ENCODE measurements around the gene CENPP. TPM values are rescaled to one million over a fixed set of nuclear protein-coding genes. Genes with fewer than 3 reads are reported as not detected.

Gene CENPP
- total RNA-seq, 1 donor from 2014 or later = 4.3 TPM

- no peak for TF ChIP-seq CTCF (IDR thresholded peaks at IDR 0.05)
- intact Hi-C loops (cut with DNase I) = no loop called here
- Histone ChIP-seq H3K4me1 (peaks cover 10% of the 10 kb centered on the region), H3K4me3 (no peak overlapping the region), H3K36me3 (no peaks in the 10 kb centered on the region), H3K27ac (peak overlapping the region; percentile 10), H3K27me3 (ENCODE audit: low read depth) (no peaks in the 10 kb centered on the region), H3K9me3 (no peaks in the 10 kb centered on the region)
- DNase-seq = no peak
- no peak for ATAC-seq
These were observed 163.2 kb downstream of the CENPP start for GRCh38 chr9:92488681-92489550.

- Histone ChIP-seq H3K36me3 (no peaks in the 10 kb centered on the region), H3K4me1 (peaks cover 5% of the 10 kb centered on the region), H3K4me3 (no peak overlapping the region), H3K27ac (no peak overlapping the region), H3K9me3 (no peaks in the 10 kb centered on the region), H3K27me3 (ENCODE audit: low read depth) (no peaks in the 10 kb centered on the region)
- DNase-seq (no peak), ATAC-seq (no peak)
- TF ChIP-seq CTCF (IDR thresholded peaks at IDR 0.05) = no peak
- intact Hi-C loops (cut with DNase I) = no loop called here
These were observed 167.1 kb downstream of the CENPP start for GRCh38 chr9:92492781-92493401.

GRCh38 chr9:92493749-92494387 lies 168.1 kb downstream of the CENPP start:
- Histone ChIP-seq H3K4me1 (peaks cover 5% of the 10 kb centered on the region), H3K36me3 (no peaks in the 10 kb centered on the region), H3K27ac (no peak overlapping the region), H3K27me3 (ENCODE audit: low read depth) (no peaks in the 10 kb centered on the region), H3K9me3 (no peaks in the 10 kb centered on the region), H3K4me3 (no peak overlapping the region)
- no peak for TF ChIP-seq CTCF (IDR thresholded peaks at IDR 0.05)
- DNase-seq = no peak
- no peak for ATAC-seq
- intact Hi-C loops (cut with DNase I) = no loop called here

- peaks cover under 1% of the 10 kb centered on the region for H3K4me1 ChIP-seq
- no peak overlapping the region for H3K27ac ChIP-seq
- no peaks in the 10 kb centered on the region for H3K9me3 ChIP-seq
- intact Hi-C loops (cut with DNase I) = no loop called here
- TF ChIP-seq CTCF (IDR thresholded peaks at IDR 0.05) = no peak
- no peaks in the 10 kb centered on the region for H3K27me3 ChIP-seq (ENCODE audit: low read depth)
- no peaks in the 10 kb centered on the region for H3K36me3 ChIP-seq
- no peak for DNase-seq
- no peak overlapping the region for H3K4me3 ChIP-seq
- no peak for ATAC-seq
These were observed 169.1 kb downstream of the CENPP start for GRCh38 chr9:92494856-92495255.

GRCh38 chr9:92496396-92497176 lies 170.8 kb downstream of the CENPP start:
- no peak overlapping the region for H3K27ac ChIP-seq
- no peaks in the 10 kb centered on the region for H3K4me1 ChIP-seq
- no peaks in the 10 kb centered on the region for H3K9me3 ChIP-seq
- no peak overlapping the region for H3K4me3 ChIP-seq
- H3K27me3 ChIP-seq (ENCODE audit: low read depth) = no peaks in the 10 kb centered on the region
- ATAC-seq (no peak), DNase-seq (no peak)
- TF ChIP-seq CTCF (IDR thresholded peaks at IDR 0.05) = no peak
- H3K36me3 ChIP-seq = no peaks in the 10 kb centered on the region
- intact Hi-C loops (cut with DNase I) = no loop called here
